Cortex of kidney (tissue), 1 donor: ENCODE data around the gene FOLR3.
"Not testable (repeated sequence)": the region's sequence is repeated elsewhere in the genome, so short reads cannot be mapped to it uniquely, and the experiment has no call there.

ENCODE experiments used
- DNase-seq: peaks from one replicate; lab custom pipeline; 2025; lab: John Stamatoyannopoulos, UW

Gene FOLR3

DNA sequence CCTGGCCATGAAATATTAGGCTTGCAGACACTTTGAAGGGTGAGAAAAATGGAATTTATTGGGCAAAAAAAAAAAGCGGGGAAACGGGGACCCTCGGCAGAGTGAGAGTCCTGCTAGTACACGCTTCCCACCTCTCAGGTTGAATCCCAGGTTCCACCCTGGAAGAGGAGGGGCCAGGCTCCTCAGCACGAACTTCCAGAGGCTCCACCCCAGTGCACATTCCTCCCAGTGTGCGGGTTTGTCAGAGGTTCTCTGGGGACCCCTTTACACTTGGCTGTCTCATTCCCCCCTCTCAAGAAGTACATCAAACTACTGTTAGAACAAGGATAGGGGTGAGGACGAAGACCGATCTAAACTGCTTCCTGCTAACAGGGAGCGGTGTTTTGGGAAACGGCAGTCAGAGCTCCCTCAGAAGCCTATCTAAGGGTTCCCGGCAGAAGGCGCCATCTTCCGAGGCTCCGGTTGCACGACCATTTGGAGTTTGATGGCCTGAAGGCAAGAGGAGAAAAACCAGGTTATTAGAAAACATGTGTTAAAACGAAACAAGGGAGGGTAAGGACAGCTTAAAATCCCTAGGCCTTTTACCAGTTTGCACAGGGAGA lies 27.5 kb downstream of the FOLR3 start:
- no peak for DNase-seq

DNA sequence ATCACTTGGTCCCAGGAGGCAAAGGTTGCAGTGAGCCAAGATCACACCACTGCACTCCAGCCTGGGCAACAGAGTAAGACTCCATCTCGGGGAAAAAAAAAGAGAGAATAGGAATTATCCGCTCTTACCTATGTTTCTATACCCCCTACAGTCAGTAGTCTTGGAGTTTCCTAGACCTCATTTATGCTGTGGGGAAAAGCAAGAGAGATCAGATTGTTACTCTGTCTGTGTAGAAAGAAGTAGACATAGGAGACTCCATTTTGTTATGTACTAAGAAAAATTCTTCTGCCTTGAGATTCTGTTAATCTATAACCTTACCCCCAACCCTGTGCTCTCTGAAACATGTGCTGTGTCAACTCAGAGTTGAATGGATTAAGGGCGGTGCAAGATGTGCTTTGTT lies 28.7 kb downstream of the FOLR3 start:
- DNase-seq = not testable (repeated sequence)

DNA sequence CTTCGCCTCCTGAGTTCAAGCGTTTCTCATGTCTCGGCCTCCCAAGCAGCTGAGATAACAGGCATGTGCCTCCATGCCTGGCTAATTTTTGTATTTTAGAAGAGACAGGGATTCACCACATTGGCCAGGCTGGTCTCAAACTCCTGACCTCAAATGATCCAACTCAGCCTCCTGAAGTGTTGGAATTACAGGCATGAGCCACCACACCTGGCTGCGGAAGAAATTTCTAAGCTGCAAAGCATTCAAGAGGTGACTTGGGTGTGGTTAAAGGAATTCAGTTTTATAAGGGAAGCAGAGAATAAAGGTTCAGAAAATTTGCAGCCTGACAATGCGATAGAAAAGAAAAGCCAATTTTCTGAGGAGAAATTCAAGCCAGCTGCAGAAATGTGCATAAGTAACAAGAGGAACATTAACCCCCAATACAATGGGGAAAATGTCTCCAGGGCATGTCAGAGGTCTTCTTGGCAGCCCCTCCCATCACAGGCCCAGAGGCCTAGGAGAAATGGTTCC lies 33.6 kb downstream of the FOLR3 start:
- not testable (repeated sequence) for DNase-seq

DNA sequence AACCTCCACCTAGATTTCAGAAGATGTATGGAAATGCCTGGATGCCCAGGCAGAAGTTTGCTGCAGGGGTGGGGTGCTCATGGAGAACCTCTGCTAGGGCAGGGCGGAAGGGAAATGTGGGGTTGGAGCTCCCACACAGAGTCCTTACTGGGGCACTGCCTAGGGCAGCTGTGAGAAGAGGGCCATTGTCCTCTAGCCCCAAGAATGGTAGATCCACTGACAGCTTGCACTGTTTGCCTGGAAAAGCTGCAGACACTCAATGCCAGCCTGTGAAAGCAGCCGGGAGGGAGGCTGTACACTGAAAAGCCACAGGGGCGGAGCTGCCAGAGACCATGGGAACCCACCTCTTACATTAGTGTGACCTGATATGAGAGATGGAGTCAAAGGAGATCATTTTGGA lies 34.2 kb downstream of the FOLR3 start:
- DNase-seq = not testable (repeated sequence)

DNA sequence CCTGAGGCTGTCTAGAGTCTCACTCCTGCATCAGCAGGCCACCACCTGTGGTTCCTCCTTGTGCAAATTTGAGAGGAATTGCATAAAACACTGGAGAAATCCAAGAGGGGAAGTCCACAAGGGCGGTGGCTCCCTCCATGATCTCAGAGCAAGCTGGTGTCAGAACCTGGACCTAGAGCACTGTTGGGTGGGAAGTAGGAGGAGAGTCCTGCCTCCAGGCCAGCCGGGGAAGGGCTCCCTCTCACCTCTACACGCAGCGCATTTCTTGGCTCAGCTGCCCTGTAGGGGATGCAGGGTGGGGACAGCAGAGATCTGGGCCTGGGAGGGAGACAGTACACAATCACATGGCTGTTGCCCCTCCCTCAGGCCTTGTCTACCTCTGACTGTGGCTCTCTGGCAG lies 36.5 kb downstream of the FOLR3 start:
- DNase-seq = not testable (repeated sequence)

DNA sequence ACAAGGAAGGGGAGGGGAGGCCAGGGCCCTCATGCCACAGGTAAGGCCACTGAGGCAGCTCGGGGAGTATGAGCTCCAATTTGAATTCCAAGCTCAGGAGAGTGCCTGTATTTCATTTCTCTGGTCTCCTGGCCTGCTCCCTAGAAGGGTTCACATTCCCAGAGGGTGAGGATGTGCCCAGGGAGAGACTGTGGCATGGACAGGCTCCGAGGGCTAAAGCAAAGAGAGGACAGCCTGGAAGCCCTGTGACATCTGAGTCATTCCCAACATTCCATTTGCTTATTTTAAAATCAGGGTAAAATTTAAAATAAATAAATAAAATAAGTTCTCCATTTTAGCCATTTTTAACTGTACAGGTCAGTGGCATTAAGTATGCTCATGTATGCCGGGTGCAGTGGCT lies 37.8 kb downstream of the FOLR3 start:
- DNase-seq = no peak

DNA sequence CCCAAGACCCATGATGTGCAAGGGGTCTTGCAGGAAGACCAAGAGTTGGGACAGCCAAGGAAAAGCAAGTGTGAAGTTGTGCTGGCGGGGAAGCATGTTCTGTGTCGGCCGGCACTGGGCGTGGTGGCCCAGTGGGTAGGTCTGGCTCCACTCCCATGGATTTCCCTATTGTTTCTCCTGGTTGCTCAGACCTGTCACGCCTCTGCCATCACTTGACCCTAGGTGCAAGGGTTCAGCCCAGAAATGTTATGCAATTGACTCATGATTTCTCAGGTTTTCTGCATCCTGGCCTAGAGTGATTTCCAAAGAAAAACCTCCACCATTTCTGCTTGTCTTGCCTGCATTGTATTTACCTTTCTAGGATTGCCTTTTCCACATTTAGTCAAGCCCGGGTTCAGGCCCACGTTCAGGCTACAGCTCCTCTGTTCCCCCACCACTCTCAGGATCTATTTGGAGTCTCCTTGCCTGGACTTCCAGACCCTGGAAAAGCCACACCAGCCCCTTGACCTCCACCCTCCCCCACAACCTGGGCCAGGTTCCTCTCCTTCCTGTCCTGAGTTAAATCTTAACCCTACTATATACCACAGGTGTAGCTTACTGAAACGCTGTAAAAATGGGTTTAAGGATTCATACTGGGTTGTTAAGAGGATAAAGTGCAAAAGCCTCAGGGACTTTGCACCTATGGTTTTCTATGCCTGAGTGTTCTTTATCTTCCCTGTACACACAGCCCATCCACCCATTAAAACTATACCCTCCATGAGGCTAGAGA lies 39.0 kb downstream of the FOLR3 start:
- no peak for DNase-seq

DNA sequence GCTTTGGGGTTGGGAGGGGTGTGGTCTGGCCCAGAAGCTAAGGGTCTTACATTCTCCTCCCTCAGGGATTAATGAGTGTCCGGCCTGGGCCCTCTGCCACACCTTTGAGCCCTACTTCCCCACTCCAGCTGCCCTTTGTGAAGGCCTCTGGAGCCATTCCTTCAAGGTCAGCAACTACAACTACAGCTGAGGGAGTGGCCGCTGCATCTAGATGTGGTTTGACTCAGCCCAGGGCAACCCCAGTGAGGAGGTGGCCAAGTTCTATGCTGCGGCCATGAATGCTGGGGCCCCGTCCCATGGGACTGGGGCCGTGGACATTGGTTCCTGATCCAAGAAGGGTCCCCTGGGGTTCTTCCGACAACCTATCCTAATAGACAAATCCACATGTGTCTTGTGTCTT lies 42.1 kb downstream of the FOLR3 start:
- no peak for DNase-seq

DNA sequence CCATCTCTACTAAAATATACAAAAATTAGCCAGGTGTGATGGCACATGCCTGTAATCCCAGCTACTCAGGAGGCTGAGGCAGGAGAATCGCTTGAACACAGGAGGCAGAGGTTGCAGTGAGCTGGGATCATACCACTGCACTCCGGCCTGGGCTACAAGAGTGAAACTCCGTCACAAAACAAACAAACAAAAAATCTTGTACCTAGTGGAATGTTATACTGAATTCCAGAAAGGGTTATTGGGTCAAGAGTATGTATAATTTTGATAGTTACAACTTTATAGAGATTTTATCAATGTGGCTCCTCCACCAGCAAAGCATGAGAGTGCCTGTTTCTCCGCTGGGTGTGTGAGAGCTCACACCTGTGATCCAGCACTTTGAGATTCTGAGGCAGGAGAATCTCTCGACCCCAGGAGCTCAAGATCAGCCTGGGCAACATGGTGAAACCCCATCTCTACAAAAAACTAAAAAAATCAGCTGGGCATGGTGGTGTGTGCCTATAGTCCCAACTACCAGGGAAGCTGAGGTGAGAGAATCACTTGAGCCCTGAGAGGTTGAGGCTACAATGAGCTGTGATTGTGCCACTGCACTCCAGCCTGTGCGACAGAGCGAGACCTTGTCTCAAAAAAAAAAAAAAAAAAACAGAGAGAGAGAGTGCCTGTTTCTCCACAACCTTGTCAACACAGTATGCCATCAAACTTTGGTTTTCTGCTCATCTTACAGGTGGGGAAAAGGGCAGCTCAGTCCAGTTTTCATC lies 43.7 kb downstream of the FOLR3 start:
- no peak for DNase-seq

DNA sequence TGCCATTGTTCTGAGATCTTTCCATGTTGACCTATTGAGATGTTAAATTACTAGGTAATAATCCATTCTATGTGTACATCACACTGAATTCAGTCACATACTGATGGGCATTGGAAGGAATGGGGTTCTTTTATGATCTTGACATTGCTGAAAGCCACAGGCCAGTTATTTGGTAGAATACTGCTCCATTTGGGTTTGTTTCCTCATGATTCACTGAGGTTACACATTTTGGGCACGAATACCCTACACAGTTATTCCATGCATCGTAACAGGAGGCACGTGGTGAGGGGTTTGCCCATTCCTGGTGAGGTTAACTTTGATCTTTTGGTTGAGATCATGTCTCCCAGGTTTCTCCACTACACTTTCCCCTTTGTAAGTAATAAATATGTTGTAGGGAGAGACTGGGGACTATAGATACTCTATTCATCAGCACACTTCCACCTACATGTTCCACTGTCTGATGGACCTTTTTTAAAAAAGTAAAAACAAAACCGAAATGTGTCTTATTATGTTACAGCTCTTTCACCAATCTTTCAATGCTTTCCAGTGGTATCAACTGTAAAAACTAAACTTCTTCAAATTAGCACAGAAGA lies 44.4 kb downstream of the FOLR3 start:
- DNase-seq = no peak

DNA sequence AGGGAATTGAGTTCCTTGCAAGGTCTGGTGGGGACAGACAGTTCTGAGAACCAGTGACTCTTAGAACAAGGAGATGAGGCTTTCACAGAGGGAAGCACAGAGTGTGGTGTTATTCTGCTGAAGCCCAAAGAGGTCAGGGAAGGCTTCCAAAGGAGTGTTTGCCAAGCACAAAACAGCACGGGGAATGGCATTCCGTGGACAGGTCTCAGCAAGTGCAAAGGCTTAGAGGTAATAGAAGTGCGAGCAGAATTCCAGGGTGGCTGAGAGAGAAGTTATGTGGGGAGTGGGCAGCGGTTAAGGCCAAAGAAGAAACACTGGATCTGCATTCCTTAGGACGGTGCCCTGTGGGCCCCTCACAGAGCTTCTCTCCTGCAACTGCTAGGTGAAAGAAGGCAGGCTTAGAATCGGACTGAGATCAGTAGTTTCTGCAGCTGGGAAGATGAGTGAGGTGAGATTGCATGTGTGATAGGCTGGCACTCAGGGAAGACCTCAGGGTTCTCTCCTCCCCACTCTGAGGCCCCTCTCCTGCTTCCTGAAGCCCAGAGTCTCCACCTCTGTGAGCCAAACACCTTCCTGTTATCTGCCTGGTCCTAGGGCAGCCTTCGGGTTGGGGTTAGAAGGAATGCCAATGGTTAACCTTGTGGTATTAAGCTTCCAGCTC lies 45.5 kb downstream of the FOLR3 start:
- DNase-seq = not testable (repeated sequence)

DNA sequence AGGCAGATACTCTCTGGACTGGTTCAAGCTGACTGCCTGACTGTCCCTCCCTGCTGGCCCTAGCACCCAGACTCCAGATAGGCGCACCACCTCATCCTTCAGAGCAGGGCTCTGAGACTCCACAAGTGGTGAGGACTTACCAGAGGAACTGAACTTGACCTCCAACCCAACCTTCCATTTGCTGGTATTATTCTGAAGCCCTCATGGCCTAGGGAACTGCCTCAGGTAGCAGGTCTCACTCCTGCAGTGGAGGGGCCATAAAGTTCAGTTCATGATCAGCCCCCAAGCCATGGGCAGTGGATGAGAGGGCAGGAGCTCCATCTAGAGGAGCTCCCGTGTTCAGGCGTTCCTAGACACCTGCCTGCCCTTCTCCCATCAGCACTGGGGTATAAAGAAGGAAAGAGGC lies 46.0 kb downstream of the FOLR3 start:
- DNase-seq = not testable (repeated sequence)

DNA sequence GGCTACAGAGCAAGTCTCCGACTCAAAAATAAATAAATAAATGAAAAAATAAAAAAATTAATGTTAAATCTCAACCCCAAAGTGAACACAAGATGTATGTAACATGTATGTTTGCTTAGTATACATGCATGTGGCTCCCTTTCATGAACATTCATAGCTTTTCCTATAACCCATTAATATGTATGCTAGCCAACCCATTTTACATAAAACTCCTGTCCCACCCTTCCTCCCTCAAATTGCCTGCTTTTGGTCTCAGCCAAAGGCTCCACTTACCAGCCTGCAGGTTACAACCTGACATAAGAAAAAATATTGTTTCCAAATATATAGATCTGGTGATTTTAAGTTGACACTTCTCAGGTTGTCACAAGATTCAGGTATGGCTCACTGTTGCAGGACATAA lies 52.7 kb downstream of the FOLR3 start:
- no peak for DNase-seq
